Liver (tissue), 9 donors: ENCODE data around the gene HTT-AS. TPM values are rescaled to one million over a fixed set of nuclear protein-coding genes. Genes with fewer than 3 reads are reported as not detected.

Experiments used
- DNase-seq: peaks from one replicate; pipeline ENCODE4 v3.0.0-alpha.2; 2017; ENCODE audit warnings: low spot score
- H3K27ac ChIP-seq, 2 donors: one replicate each; pipeline ENCODE4 v1.7.0; 2013; ENCODE audit warnings: inconsistent platforms in 2 of 2, low read length in 2 of 2, control low read depth in 1 of 2, low read depth in 1 of 2, mild to moderate bottlenecking in 1 of 2
- H3K27me3 ChIP-seq, 4 donors: one replicate each; pipeline versions ENCODE4 v1.6.1 to v1.7.0; 2013; ENCODE audit warnings: low read length in 3 of 4, inconsistent platforms in 1 of 4, mild to moderate bottlenecking in 1 of 4, moderate library complexity in 1 of 4; ENCODE audit not compliant: control insufficient read depth in 4 of 4, insufficient read depth in 4 of 4
- H3K36me3 ChIP-seq, 4 donors: one replicate each; pipeline versions ENCODE4 v1.6.1 to v1.7.0; 2013; ENCODE audit warnings: low read length in 3 of 4, mild to moderate bottlenecking in 3 of 4, low read depth in 1 of 4, moderate library complexity in 1 of 4; ENCODE audit not compliant: control insufficient read depth in 4 of 4, insufficient read depth in 3 of 4
- H3K4me1 ChIP-seq, 4 donors: one replicate each; pipeline versions ENCODE4 v1.6.1 to v1.7.0; 2013; ENCODE audit warnings: low read length in 3 of 4, mild to moderate bottlenecking in 3 of 4, moderate library complexity in 1 of 4; ENCODE audit not compliant: control insufficient read depth in 4 of 4, insufficient read depth in 4 of 4
- H3K4me3 ChIP-seq, 3 donors: one replicate each; pipeline versions ENCODE4 v1.6.1 to v1.7.0; 2013; ENCODE audit warnings: low read length in 3 of 3, control low read depth in 1 of 3, low read depth in 1 of 3, mild to moderate bottlenecking in 1 of 3
- H3K9ac ChIP-seq, 2 donors: one replicate each; pipeline ENCODE4 v1.7.0; 2013; ENCODE audit warnings: low read length in 2 of 2, mild to moderate bottlenecking in 2 of 2, moderate library complexity in 2 of 2, control low read depth in 1 of 2, low read depth in 1 of 2
- H3K9me3 ChIP-seq, 4 donors: one replicate each; pipeline versions ENCODE4 v1.6.1 to v1.7.0; 2013; ENCODE audit warnings: low read length in 3 of 4; ENCODE audit not compliant: control insufficient read depth in 4 of 4
- ATF3 ChIP-seq: IDR thresholded peaks from 2 replicates; pipeline ENCODE4 v1.6.1; 2016; ENCODE audit warnings: antibody characterized with exemption
- CTCF ChIP-seq: fragments of 150-350 bp; IDR thresholded peaks from 2 replicates; pipeline ENCODE4 v1.5.1; 2017; ENCODE audit warnings: improper control_type of control experiment, low read depth, low read length; ENCODE audit not compliant: missing input control
- EGR1 ChIP-seq, 2 donors: IDR thresholded peaks; 2 replicates each; pipeline ENCODE4 v1.6.1; 2016 to 2018; ENCODE audit warnings: antibody characterized with exemption in 2 of 2, low read depth in 2 of 2
- FOXA1 ChIP-seq: IDR thresholded peaks from 2 replicates; pipeline ENCODE4 v1.6.1; 2016; ENCODE audit warnings: antibody characterized with exemption
- FOXA2 ChIP-seq: IDR thresholded peaks from 2 replicates; pipeline ENCODE4 v1.6.1; 2016; ENCODE audit warnings: antibody characterized with exemption
- GABPA ChIP-seq, 2 donors: IDR thresholded peaks in 1 of 2; conservative IDR thresholded peaks in 1 of 2; 2 replicates each; pipeline ENCODE4 v1.6.1; 2016; ENCODE audit warnings: antibody characterized with exemption in 2 of 2, mild to moderate bottlenecking in 1 of 2, moderate library complexity in 1 of 2
- HNF4A ChIP-seq, 2 donors: conservative IDR thresholded peaks; 2 replicates each; pipeline ENCODE4 v1.6.1; 2016; ENCODE audit warnings: antibody characterized with exemption in 2 of 2, mild to moderate bottlenecking in 2 of 2
- HNF4G ChIP-seq: IDR thresholded peaks from 2 replicates; pipeline ENCODE4 v1.6.1; 2016; ENCODE audit warnings: antibody characterized with exemption
- JUND ChIP-seq, 2 donors: IDR thresholded peaks; 2 replicates each; pipeline ENCODE4 v1.6.1; 2016; ENCODE audit warnings: antibody characterized with exemption in 2 of 2
- MAX ChIP-seq: IDR thresholded peaks from 2 replicates; pipeline ENCODE4 v1.6.1; 2016; ENCODE audit warnings: antibody characterized with exemption
- NR2F2 ChIP-seq: IDR thresholded peaks from 2 replicates; pipeline ENCODE4 v1.6.1; 2016; ENCODE audit warnings: antibody characterized with exemption
- RAD21 ChIP-seq, 2 donors: IDR thresholded peaks; 2 replicates each; pipeline ENCODE4 v1.6.1; 2016; ENCODE audit warnings: antibody characterized with exemption in 2 of 2, mild to moderate bottlenecking in 2 of 2
- REST ChIP-seq: IDR thresholded peaks from 2 replicates; pipeline ENCODE4 v1.6.1; 2016; ENCODE audit warnings: antibody characterized with exemption, mild to moderate bottlenecking
- RXRA ChIP-seq, 2 donors: IDR thresholded peaks; 2 replicates each; pipeline ENCODE4 v1.6.1; 2017 to 2018; ENCODE audit warnings: antibody characterized with exemption in 2 of 2, mild to moderate bottlenecking in 1 of 2
- SP1 ChIP-seq: IDR thresholded peaks from 2 replicates; pipeline ENCODE4 v1.6.1; 2018; ENCODE audit warnings: antibody characterized with exemption, mild to moderate bottlenecking
- TAF1 ChIP-seq: conservative IDR thresholded peaks from 2 replicates; pipeline ENCODE4 v1.6.1; 2016; ENCODE audit warnings: antibody characterized with exemption, mild to moderate bottlenecking
- YY1 ChIP-seq: IDR thresholded peaks from 2 replicates; pipeline ENCODE4 v1.6.1; 2016; ENCODE audit warnings: antibody characterized with exemption, mild to moderate bottlenecking
- ZBTB33 ChIP-seq: IDR thresholded peaks from 2 replicates; pipeline ENCODE4 v1.6.1; 2016; ENCODE audit warnings: antibody characterized with exemption
- WGBS: extraction: QIAGEN DNeasy Blood & Tissue Kit; methylation state at CpG from one replicate; pipeline ENCODE4 v1.1.7; 2013; 5-methylcytosine and 5-hydroxymethylcytosine counted together
- polyA plus RNA-seq, 2 donors: library from polyadenylated mRNA; stranded (reverse) in 1 of 2; unstranded in 1 of 2; fragments of 200-250 nt in 1 of 2; fragments of >200 nt in 1 of 2; fragmentation: Nextera tagmentation in 1 of 2; extraction: Ambion mirVana in 1 of 2; gene quantifications; one replicate each; pipeline versions ENCODE4 v1.2.1 to v1.2.3, GENCODE V29; 2013 to 2015
- total RNA-seq, 2 donors: library from RNA; depleted of rRNA; stranded (reverse); fragments of >200 nt; gene quantifications; one replicate each; pipeline ENCODE4 v1.2.3, GENCODE V29; 2014
- donor health status: healthy.
- donor health status: healthy.
- donor health status: healthy.
- donor health status: healthy.
- donor health status: healthy.

The HTT-AS gene
- total and polyA plus RNA-seq, 4 donors = not detected

GRCh38 chr4:3069661-3070199, 4.6 kb downstream of the HTT-AS start:
- Histone ChIP-seq H3K4me1 (peaks cover 7 to 26% (median 20%) of the 10 kb centered on the region in 4 donors), H3K36me3 (no peaks in the 10 kb centered on the region), H3K27me3 (no peaks in the 10 kb centered on the region), H3K27ac (no peak overlapping the region), H3K9ac (no peak overlapping the region), H3K9me3 (no peaks in the 10 kb centered on the region), H3K4me3 (no peak overlapping the region)
- whole genome bisulfite sequencing = 91% methylated on average over 16 of the region's 16 CpGs
- no peak for DNase-seq
- TF ChIP-seq NR2F2 (no peak), FOXA2 (no peak), REST (no peak), EGR1 (IDR thresholded peaks at IDR 0.05; ENCODE audit: low read depth in 2 of 2) (no peak), RAD21 (IDR thresholded peaks at IDR 0.05) (no peak)

- H3K36me3 ChIP-seq = no peaks in the 10 kb centered on the region
- no peak overlapping the region for H3K27ac ChIP-seq
- no peaks in the 10 kb centered on the region for H3K27me3 ChIP-seq
- DNase-seq = no peak
- 92% methylated on average over 6 of the region's 6 CpGs for WGBS
- no peaks in the 10 kb centered on the region for H3K9me3 ChIP-seq
- no peak overlapping the region for H3K4me3 ChIP-seq
- no peak for TF ChIP-seq HNF4G
- TF ChIP-seq HNF4A (conservative IDR thresholded peaks at IDR 0.05) = no peak
- no peak for TF ChIP-seq CTCF
- TF ChIP-seq ZBTB33 = no peak
- no peak for TF ChIP-seq GABPA (IDR thresholded peaks at IDR 0.05 in 1 of 2, conservative IDR thresholded peaks at IDR 0.05 in 1 of 2)
- TF ChIP-seq ATF3 = no peak
- TF ChIP-seq NR2F2 = no peak
- TF ChIP-seq FOXA2 = no peak
- no peak for TF ChIP-seq RXRA (IDR thresholded peaks at IDR 0.05)
- TF ChIP-seq SP1 = no peak
- TF ChIP-seq EGR1 (IDR thresholded peaks at IDR 0.05; ENCODE audit: low read depth in 2 of 2) = no peak
- TF ChIP-seq TAF1 = no peak
- no peak for TF ChIP-seq JUND (IDR thresholded peaks at IDR 0.05)
- TF ChIP-seq YY1 = no peak
- no peak for TF ChIP-seq RAD21 (IDR thresholded peaks at IDR 0.05)
- TF ChIP-seq REST = no peak
- TF ChIP-seq MAX = no peak
- TF ChIP-seq FOXA1 = no peak
- peaks cover 3 to 18% (median 14%) of the 10 kb centered on the region in 4 donors for H3K4me1 ChIP-seq
- no peak overlapping the region for H3K9ac ChIP-seq
Observed at GRCh38 chr4:3067473-3068001, 6.8 kb downstream of the HTT-AS start.
